HS-27A (cell line): ENCODE data around the gene CNKSR2.
"Not testable (repeated sequence)": the region's sequence is repeated elsewhere in the genome, so short reads cannot be mapped to it uniquely, and the experiment has no call there.

Experiments
- DNase-seq: peaks from one replicate; pipeline ENCODE4 v3.0.0-alpha.2; 2012; ENCODE audit warnings: low read depth, missing footprints

The CNKSR2 gene

GRCh38 chrX:21440911-21441310 lies 66.7 kb downstream of the CNKSR2 start:
- DNase-seq: no peak

GRCh38 chrX:21457718-21458117 lies 83.5 kb downstream of the CNKSR2 start:
- DNase-seq: no peak

GRCh38 chrX:21469071-21469470 lies 94.9 kb downstream of the CNKSR2 start:
- no peak for DNase-seq

- no peak for DNase-seq
These were observed 102.7 kb downstream of the CNKSR2 start for GRCh38 chrX:21476909-21477308.

GRCh38 chrX:21479695-21480270 lies 105.6 kb downstream of the CNKSR2 start:
- DNase-seq: peak; percentile 3

GRCh38 chrX:21481761-21482160 lies 107.5 kb downstream of the CNKSR2 start:
- DNase-seq: no peak

GRCh38 chrX:21484051-21484450 lies 109.8 kb downstream of the CNKSR2 start:
- not testable (repeated sequence) for DNase-seq

GRCh38 chrX:21487832-21488231 lies 113.6 kb downstream of the CNKSR2 start:
- DNase-seq: no peak

- DNase-seq: no peak
These were observed 116.1 kb downstream of the CNKSR2 start for GRCh38 chrX:21490341-21490740.

- DNase-seq: no peak
These were observed 119.1 kb downstream of the CNKSR2 start for GRCh38 chrX:21493226-21493830.

GRCh38 chrX:21503593-21503992 lies 129.4 kb downstream of the CNKSR2 start:
- DNase-seq: no peak

GRCh38 chrX:21509912-21510311 lies 135.7 kb downstream of the CNKSR2 start:
- DNase-seq: peak; percentile 1

- no peak for DNase-seq
These were observed 149.8 kb downstream of the CNKSR2 start for GRCh38 chrX:21524008-21524407.

- DNase-seq: no peak
These were observed 153.9 kb downstream of the CNKSR2 start for GRCh38 chrX:21528076-21528475.

GRCh38 chrX:21529771-21530170 lies 155.6 kb downstream of the CNKSR2 start:
- no peak for DNase-seq

GRCh38 chrX:21544642-21545041 lies 170.4 kb downstream of the CNKSR2 start:
- DNase-seq: not testable (repeated sequence)

GRCh38 chrX:21559417-21559816 lies 185.2 kb downstream of the CNKSR2 start:
- DNase-seq: no peak

GRCh38 chrX:21565025-21565424 lies 190.8 kb downstream of the CNKSR2 start:
- no peak for DNase-seq

GRCh38 chrX:21574793-21575192 lies 200.6 kb downstream of the CNKSR2 start:
- DNase-seq: no peak

GRCh38 chrX:21581479-21581878 lies 207.3 kb downstream of the CNKSR2 start:
- no peak for DNase-seq

GRCh38 chrX:21586001-21586400 lies 211.8 kb downstream of the CNKSR2 start:
- DNase-seq: no peak

- no peak for DNase-seq
These were observed 216.0 kb downstream of the CNKSR2 start for GRCh38 chrX:21590012-21590776.

GRCh38 chrX:21606002-21606401 lies 231.8 kb downstream of the CNKSR2 start:
- DNase-seq: no peak
